ENCODE results near the gene MCC.

MCC gene

GRCh38 chr5:113240032-113240431 lies 248.2 kb downstream of the MCC start:
- DNase-seq: no peak

- DNase-seq: no peak
Measured at GRCh38 chr5:113237893-113238292, 250.4 kb downstream of the MCC start.

GRCh38 chr5:113236536-113237288 lies 251.5 kb downstream of the MCC start:
- DNase-seq: no peak

DNA sequence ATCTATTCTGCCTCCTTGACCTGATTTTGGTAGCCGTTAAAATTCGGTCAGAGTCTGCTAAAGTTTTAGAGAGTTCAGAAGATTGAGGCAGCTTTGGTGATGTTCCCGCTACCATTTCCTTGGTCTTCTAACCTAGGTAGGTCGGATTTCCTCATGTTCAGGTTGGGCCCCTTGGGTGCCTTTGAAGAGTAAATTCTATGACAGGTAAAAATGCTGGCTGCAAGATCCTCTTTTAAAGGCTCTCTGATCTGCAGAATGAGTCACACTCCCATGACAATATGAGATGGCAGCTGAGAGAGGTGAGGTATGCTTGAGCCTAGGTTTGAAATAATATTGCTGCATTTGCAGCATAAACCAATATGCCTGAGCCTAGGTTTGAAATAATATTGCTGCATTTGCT lies 252.4 kb downstream of the MCC start:
- DNase-seq: no peak

DNA sequence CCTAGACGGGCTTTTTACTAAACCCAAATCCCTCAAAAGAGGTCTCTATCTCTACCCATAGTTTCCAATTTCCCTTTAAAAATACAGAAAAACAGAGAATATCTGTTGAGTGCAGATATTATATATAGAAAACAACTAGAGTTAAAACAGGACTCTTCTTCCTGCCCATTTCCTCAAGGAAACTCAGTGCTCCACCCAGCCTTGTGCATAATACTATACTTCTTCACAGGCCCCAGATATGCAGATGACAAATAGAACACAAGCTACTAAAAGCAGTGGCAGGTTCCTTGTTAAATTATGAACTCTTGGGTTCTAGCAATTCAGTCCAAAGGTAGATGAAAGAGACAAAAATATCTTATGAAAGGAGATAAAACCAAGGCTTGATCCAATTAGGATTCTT lies 253.7 kb downstream of the MCC start:
- DNase-seq: no peak

DNA sequence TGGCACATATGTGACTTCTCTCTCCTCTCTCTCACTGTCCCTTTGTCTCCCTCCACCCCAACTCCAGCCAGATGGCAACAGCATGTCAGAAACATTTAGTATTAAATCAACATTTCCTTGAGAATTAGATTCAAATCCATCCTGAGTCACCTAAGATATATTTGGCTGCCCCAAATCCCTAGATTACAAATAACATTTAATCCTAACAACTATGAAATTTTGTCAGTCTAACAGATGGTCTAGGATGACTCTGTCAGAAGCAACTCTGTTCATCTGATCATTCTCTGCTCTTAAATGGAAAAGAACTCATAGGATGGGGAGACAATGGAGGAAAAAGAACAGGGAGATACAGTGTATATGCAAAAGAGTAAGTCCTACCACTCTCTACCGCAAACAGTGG lies 254.6 kb downstream of the MCC start:
- no peak for DNase-seq

GRCh38 chr5:113232667-113233066 lies 255.6 kb downstream of the MCC start:
- DNase-seq: no peak

DNA sequence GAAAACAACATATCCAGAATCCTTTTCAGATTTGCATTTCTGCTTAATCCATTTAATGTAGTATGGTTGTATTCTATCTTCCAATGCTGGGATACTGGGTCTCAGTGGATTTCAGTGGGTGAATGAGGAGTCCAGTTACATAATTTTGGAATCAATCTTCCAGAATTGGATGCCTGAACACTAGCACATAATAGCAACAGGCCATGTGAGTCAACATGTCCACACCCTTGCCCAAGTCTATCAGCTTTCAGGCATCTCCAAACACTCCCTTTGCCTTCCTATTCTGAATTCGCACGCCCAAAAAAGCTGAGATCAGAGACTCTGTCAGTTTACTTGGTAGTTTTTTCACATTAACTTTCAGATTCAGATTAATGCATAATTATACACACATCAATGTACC lies 256.0 kb downstream of the MCC start:
- DNase-seq: no peak

- DNase-seq: no peak
Measured at GRCh38 chr5:113231653-113232000, 256.6 kb downstream of the MCC start.

DNA sequence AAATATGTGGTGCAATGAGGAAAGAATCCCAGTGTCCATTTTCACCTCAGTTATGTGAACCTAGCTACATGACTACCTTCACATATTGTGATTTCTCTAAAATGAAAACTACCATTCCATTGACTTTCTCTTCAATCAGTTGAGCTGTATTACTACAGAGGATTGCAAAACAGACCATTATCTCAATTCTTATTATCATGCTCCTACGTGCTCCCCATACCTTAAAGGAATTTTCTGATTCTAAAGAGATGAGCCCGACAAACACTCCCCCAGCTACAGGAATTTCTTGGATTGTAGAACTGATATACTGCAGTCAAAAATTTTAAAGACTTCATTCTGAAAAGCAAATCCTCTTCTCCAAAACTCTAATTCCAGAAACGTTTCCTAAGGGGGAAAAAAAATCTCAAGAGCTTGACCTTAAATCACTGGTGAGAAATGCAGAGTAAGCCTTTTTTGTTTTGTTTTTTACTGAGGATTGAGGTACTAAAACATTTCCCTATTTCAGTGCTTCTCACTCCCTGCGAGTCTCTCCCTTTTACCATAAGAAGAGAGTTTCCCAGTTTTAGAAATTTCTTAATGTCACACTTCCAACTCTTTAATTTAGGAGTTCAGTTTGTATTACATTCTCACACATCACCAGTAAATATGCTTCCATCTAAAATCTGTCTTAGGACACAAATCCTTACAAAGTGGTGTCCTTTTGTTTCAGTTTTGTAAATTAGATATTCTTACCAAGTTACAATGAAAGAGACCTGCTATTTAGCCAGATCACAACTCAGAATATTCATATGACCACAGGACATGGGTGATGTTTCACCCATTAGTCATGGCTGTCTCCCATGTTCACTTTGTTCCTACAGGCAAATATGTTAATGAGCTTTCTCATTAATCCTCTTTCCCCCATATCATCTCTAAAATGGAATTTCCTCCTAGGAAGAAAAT lies 257.3 kb downstream of the MCC start:
- DNase-seq: no peak

DNA sequence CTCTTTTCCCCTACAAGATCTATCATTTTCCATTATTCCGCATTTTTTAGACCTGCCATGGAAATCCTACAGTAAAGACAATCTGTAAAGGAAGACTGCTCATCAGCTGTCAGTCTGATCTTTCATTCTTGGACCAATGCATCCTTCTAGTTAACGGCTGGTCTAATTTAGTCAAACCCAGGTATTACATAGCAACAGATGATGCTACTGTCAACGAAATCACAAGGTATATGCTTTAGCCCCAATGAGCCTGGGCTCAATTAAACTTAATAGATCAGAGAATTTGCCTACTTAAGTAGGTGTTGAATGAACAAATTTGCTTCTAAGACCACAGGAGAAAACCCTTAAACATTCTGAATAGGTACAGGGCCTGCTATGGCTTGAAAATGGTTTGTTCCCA lies 260.5 kb downstream of the MCC start:
- no peak for DNase-seq

- no peak for DNase-seq
Measured at GRCh38 chr5:113226116-113226736, 262.0 kb downstream of the MCC start.

GRCh38 chr5:113225259-113225658 lies 263.0 kb downstream of the MCC start:
- no peak for DNase-seq

- no peak for DNase-seq
Measured at GRCh38 chr5:113224605-113225065, 263.6 kb downstream of the MCC start.

- DNase-seq: no peak
Measured at GRCh38 chr5:113223831-113224604, 264.2 kb downstream of the MCC start.

GRCh38 chr5:113223315-113223714 lies 264.9 kb downstream of the MCC start:
- DNase-seq: no peak

- DNase-seq: no peak
Measured at GRCh38 chr5:113221294-113222176, 266.7 kb downstream of the MCC start.

GRCh38 chr5:113219695-113220094 lies 268.6 kb downstream of the MCC start:
- no peak for DNase-seq

DNA sequence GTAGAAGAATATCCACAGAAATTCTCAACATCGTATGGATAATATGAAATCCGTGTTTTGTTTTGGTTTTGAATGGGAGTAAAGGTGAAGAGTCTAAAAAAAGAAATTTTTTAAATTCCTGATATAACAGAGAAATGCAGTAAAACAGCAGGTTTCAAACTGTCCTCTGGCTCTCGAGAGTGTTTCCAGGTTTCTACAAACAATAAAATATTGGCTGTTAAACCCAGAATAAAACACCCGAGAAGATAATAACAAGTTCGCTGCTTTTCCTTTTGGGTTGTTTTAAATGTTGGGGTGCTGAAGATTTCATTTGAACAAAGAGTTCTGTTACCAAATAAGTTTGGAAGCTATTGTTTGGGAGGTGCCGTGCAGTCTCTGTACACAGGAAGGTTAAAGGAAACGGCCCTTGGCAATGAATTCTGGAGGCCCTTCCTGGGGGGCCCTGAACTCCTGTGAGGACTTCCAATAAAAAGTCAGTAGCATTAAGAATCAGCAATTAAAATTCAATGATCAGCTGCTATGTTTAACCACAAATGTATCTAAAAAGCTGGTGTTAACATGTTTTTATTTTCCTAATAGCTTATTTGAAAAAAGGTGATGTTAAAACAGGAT lies 269.2 kb downstream of the MCC start:
- no peak for DNase-seq

GRCh38 chr5:113218200-113218599 lies 270.1 kb downstream of the MCC start:
- no peak for DNase-seq

- no peak for DNase-seq
Measured at GRCh38 chr5:113217619-113218184, 270.6 kb downstream of the MCC start.
